B cell (primary cell): ENCODE results near the gene ZNF521. TPM values are rescaled to one million over a fixed set of nuclear protein-coding genes. Genes with fewer than 3 reads are reported as not detected.

ENCODE experiments used
- ATAC-seq: fragments of 200-7000 bp; cut with Tn5 transposase; one replicate; pipeline ENCODE4 v1.10.0; 2021; ENCODE audit warnings: low read depth, mild to moderate bottlenecking, moderate number of reproducible peaks, moderate library complexity
- CTCF ChIA-PET: fragments of 350-600 bp; sonication (Branson Sonifier 250); formaldehyde crosslinking; loops from one replicate; lab custom pipeline; 2021; ENCODE audit warnings: antibody characterized with exemption, inconsistent platforms; lab: Charles Lee
- POLR2A ChIA-PET: fragments of 350-600 bp; sonication (Branson Sonifier 250); formaldehyde crosslinking; loops from one replicate; lab custom pipeline; 2021; ENCODE audit warnings: antibody characterized with exemption; lab: Charles Lee
- DNase-seq: peaks from one replicate; pipeline ENCODE4 v3.0.0; 2013
- H2AFZ ChIP-seq: 2 replicates; pipeline ENCODE4 v1.6.1; 2012; ENCODE audit warnings: mild to moderate bottlenecking, low read depth, low read length; ENCODE audit not compliant: insufficient read depth, poor library complexity, severe bottlenecking
- H3K27ac ChIP-seq, 2 donors: 1 replicate in 1 of 2; 2 replicates in 1 of 2; pipeline ENCODE4 v1.5.1; 2012 to 2013; ENCODE audit warnings: low read length in 2 of 2, mild to moderate bottlenecking in 2 of 2, moderate library complexity in 1 of 2
- H3K27me3 ChIP-seq, 4 experiments: fragments of 200-600 bp in 1 of 4; sonication (generic) in 1 of 4; replicated peaks in 1 of 4; 1 replicate in 2 of 4; 2 replicates in 2 of 4; pipeline versions ENCODE4 v1.6.1 to v1.7.0; 2013 to 2016; ENCODE audit warnings: low read length in 3 of 4, mild to moderate bottlenecking in 2 of 4, mixed read lengths in 1 of 4, moderate library complexity in 1 of 4; ENCODE audit not compliant: insufficient read depth in 4 of 4, control insufficient read depth in 3 of 4; ENCODE audit errors: control extremely low read depth in 1 of 4
- H3K36me3 ChIP-seq, 2 experiments: replicated peaks in 1 of 2; 1 replicate in 1 of 2; 2 replicates in 1 of 2; pipeline versions ENCODE4 v1.6.1 to v1.7.1; 2013; ENCODE audit warnings: low read length in 1 of 2; ENCODE audit not compliant: insufficient read depth in 2 of 2, control insufficient read depth in 1 of 2; ENCODE audit errors: control extremely low read depth in 1 of 2, extremely low read depth in 1 of 2
- H3K4me1 ChIP-seq, 2 donors: fragments of 200-600 bp in 1 of 2; sonication (generic) in 1 of 2; 1 replicate in 1 of 2; 2 replicates in 1 of 2; pipeline versions ENCODE4 v1.5.1 to v1.6.1; 2013 to 2017; ENCODE audit warnings: low read length in 2 of 2; ENCODE audit not compliant: control insufficient read depth in 2 of 2, insufficient read depth in 2 of 2
- H3K4me2 ChIP-seq: replicated peaks from 2 replicates; pipeline ENCODE3; 2012; ENCODE audit warnings: mild to moderate bottlenecking, low read depth, low read length; ENCODE audit not compliant: poor library complexity, severe bottlenecking
- H3K4me3 ChIP-seq, 5 experiments: fragments of 200-600 bp in 1 of 5; sonication (generic) in 1 of 5; 1 replicate in 3 of 5; 2 replicates in 2 of 5; pipeline versions ENCODE4 v1.5.1 to v1.7.0; 2011 to 2016; ENCODE audit warnings: low read length in 4 of 5, mild to moderate bottlenecking in 4 of 5, low read depth in 2 of 5, control low read depth in 1 of 5, moderate library complexity in 1 of 5; ENCODE audit not compliant: insufficient read depth in 1 of 5; ENCODE audit errors: control extremely low read depth in 1 of 5, extremely low read depth in 1 of 5
- H3K79me2 ChIP-seq: fragments of 200-600 bp; sonication (generic); one replicate; pipeline ENCODE4 v1.6.0; 2016; ENCODE audit warnings: low read length; ENCODE audit not compliant: control insufficient read depth, insufficient read depth
- H3K9ac ChIP-seq: fragments of 200-600 bp; sonication (generic); 2 replicates; pipeline ENCODE4 v1.6.1; 2017; ENCODE audit warnings: mild to moderate bottlenecking, low read length, moderate library complexity
- H3K9me3 ChIP-seq, 3 donors: one replicate each; pipeline versions ENCODE4 v1.6.1 to v1.7.1; 2013; ENCODE audit warnings: low read length in 2 of 3; ENCODE audit not compliant: control insufficient read depth in 2 of 3, insufficient read depth in 1 of 3; ENCODE audit errors: control extremely low read depth in 1 of 3
- H4K20me1 ChIP-seq: 2 replicates; pipeline ENCODE4 v1.6.0; 2012; ENCODE audit warnings: mild to moderate bottlenecking, low read length; ENCODE audit not compliant: insufficient read depth, control insufficient read depth, poor library complexity, severe bottlenecking
- H3K27ac Mint-ChIP-seq: one replicate; pipeline ENCODE4 v1.8.0; 2021; ENCODE audit warnings: mixed read lengths
- H3K27me3 Mint-ChIP-seq: one replicate; pipeline ENCODE4 v1.8.0; 2021; ENCODE audit warnings: mixed read lengths
- H3K4me1 Mint-ChIP-seq: one replicate; pipeline ENCODE4 v1.8.0; 2021; ENCODE audit warnings: mixed read lengths
- H3K4me3 Mint-ChIP-seq: one replicate; pipeline ENCODE4 v1.8.0; 2021; ENCODE audit warnings: mixed read lengths
- H3K9me3 Mint-ChIP-seq: one replicate; pipeline ENCODE4 v1.8.0; 2022; ENCODE audit warnings: mixed read lengths; ENCODE audit not compliant: insufficient read depth
- CTCF ChIP-seq: fragments of 200-600 bp; IDR thresholded peaks from one replicate; pipeline ENCODE4 v1.8.0; 2022; ENCODE audit warnings: antibody characterized with exemption, mild to moderate bottlenecking
- EZH2 ChIP-seq: IDR thresholded peaks from 2 replicates; pipeline ENCODE4 v1.6.1; 2012; ENCODE audit warnings: borderline replicate concordance, low read depth, mild to moderate bottlenecking, moderate library complexity, low read length; ENCODE audit not compliant: insufficient read depth, poor library complexity, severe bottlenecking
- WGBS: methylation state at CpG from one replicate; pipeline ENCODE4 v1.1.5; 2013; ENCODE audit warnings: missing lambda C conversion rate; ENCODE audit not compliant: insufficient coverage; 5-methylcytosine and 5-hydroxymethylcytosine counted together
- intact Hi-C: fragments of 100-400 bp; cut with micrococcal nuclease; formaldehyde crosslinking; loops from one replicate; pipeline ENCODE4 v1.10.0; 2022
- polyA plus RNA-seq: library from polyadenylated mRNA; depleted of rRNA; stranded (reverse); fragments of >200 nt; gene quantifications from 2 replicates; pipeline ENCODE4 v1.2.3, GENCODE V29; 2012
- total RNA-seq, 2 donors: library from RNA; stranded (reverse); fragments of 120-200 nt in 1 of 2; gene quantifications; 1 replicate in 1 of 2; 2 replicates in 1 of 2; pipeline versions ENCODE4 v1.2.3 to v1.2.4, GENCODE V29; 2013 to 2022

The ZNF521 gene
- total and polyA plus RNA-seq, 2 donors (not counting 1 experiment from before 2014, with no cell fraction given): 0.04 to 9.0 TPM

DNA sequence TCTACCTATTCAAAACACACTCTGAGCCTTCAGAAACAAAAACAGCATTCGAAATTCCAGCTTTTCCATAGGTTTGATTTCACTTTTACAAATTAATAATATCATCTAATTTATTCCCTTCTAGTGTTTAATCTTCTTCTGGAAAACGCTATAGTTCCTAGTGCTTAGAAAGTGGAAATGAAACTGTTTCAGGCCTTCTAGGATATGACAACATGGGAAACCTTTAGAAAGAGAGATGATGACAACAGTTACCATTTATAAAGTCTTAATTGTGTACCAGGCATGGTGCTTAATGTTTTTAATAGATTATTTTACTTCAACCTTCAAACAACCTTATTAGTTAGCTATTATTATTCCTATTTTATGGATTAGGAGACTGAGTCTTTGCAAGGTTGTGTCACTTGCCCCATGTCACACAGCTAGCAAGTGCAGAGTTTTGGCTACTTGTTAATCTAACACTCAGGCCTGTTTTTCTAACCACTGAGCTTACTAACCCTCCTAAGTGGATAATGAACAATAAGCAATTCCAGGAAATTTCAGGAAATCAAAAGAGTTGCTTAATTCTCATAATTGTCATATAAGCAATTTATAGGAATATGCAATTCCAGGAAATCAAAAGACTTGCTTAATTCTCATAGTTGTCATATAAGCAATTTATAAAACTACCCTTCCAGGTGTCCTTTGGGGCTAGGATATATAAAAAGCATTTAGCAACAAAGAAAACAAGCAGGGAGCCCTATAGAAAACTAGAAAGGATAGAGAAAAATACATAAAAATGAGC, 206.0 kb downstream of the ZNF521 start:
- H3K79me2 ChIP-seq: no peaks in the 10 kb centered on the region
- no peak overlapping the region for H3K4me3 ChIP-seq
- no peak overlapping the region for H3K27ac ChIP-seq
- ATAC-seq: no peak
- H3K4me2 ChIP-seq: no peak overlapping the region
- H3K9me3 ChIP-seq: no peaks in the 10 kb centered on the region
- CTCF ChIA-PET: interaction anchor here (0.7 kb wide), 1 partner anchor 14 kb away, joined by 3 read pairs; no protein-coding TSS in a partner anchor
- Mint-ChIP-seq H3K4me3 (no peak overlapping the region), H3K9me3 (no peaks in the 10 kb centered on the region), H3K27ac (no peak overlapping the region), H3K4me1 (no peaks in the 10 kb centered on the region), H3K27me3 (no peaks in the 10 kb centered on the region)
- no peak for DNase-seq
- no peaks in the 10 kb centered on the region for H4K20me1 ChIP-seq
- H2AFZ ChIP-seq: no peak overlapping the region
- TF ChIP-seq CTCF (no peak), EZH2 (no peak)
- intact Hi-C loops: no loop called here
- no peaks in the 10 kb centered on the region for H3K36me3 ChIP-seq
- no peak overlapping the region for H3K9ac ChIP-seq
- no peaks in the 10 kb centered on the region for H3K27me3 ChIP-seq
- H3K4me1 ChIP-seq: no peaks in the 10 kb centered on the region
- POLR2A ChIA-PET: no interaction called here
- no CpG with 5 or more reads among the region's 2 CpGs for WGBS

GRCh38 chr18:25144820-25145219, 207.1 kb downstream of the ZNF521 start:
- Histone ChIP-seq H3K4me1 (no peaks in the 10 kb centered on the region), H4K20me1 (no peaks in the 10 kb centered on the region), H3K79me2 (no peaks in the 10 kb centered on the region), H3K36me3 (no peaks in the 10 kb centered on the region), H2AFZ (no peak overlapping the region), H3K4me3 (no peak overlapping the region), H3K4me2 (no peak overlapping the region), H3K9ac (no peak overlapping the region), H3K27me3 (no peaks in the 10 kb centered on the region), H3K27ac (no peak overlapping the region), H3K9me3 (no peaks in the 10 kb centered on the region)
- no peaks in the 10 kb centered on the region for H3K4me1 Mint-ChIP-seq
- H3K27me3 Mint-ChIP-seq: no peaks in the 10 kb centered on the region
- H3K4me3 Mint-ChIP-seq: no peak overlapping the region
- ChIA-PET CTCF (interaction anchor here (0.7 kb wide), 1 partner anchor 12 kb away, joined by 3 read pairs; no protein-coding TSS in a partner anchor), POLR2A (no interaction called here)
- DNase-seq (no peak), ATAC-seq (no peak)
- no peaks in the 10 kb centered on the region for H3K9me3 Mint-ChIP-seq
- intact Hi-C loops: no loop called here
- H3K27ac Mint-ChIP-seq: no peak overlapping the region
- 93% methylated on average over 2 of the region's 2 CpGs for WGBS
- TF ChIP-seq EZH2: no peak
- TF ChIP-seq CTCF: no peak
